Lung (tissue), 12 donors: ENCODE data around the gene GNL3L. TPM values are rescaled to one million over a fixed set of nuclear protein-coding genes. Genes with fewer than 3 reads are reported as not detected.
"Not testable (repeated sequence)": the region's sequence is repeated elsewhere in the genome, so short reads cannot be mapped to it uniquely, and the experiment has no call there.

Experiments
- ATAC-seq: fragments of 200-7000 bp; cut with Tn5 transposase; one replicate; pipeline ENCODE4 v1.9.1; 2020; ENCODE audit warnings: moderate number of reproducible peaks; ENCODE audit not compliant: insufficient read depth, low FRiP score
- DNase-seq, 3 donors: peaks; one replicate each; pipeline ENCODE4 v3.0.0-alpha.2; 2013 to 2017
- H3K27ac ChIP-seq, 2 donors: one replicate each; pipeline ENCODE4 v1.5.1; 2013; ENCODE audit warnings: mild to moderate bottlenecking in 2 of 2, moderate library complexity in 2 of 2, control low read depth in 1 of 2, inconsistent platforms in 1 of 2, low read depth in 1 of 2, low read length in 1 of 2
- H3K27me3 ChIP-seq, 3 donors: one replicate each; pipeline ENCODE4 v1.5.1; 2013; ENCODE audit warnings: low read length in 2 of 3; ENCODE audit not compliant: control insufficient read depth in 3 of 3, insufficient read depth in 3 of 3
- H3K36me3 ChIP-seq, 4 donors: one replicate each; pipeline ENCODE4 v1.5.1; 2013; ENCODE audit warnings: low read length in 4 of 4, mild to moderate bottlenecking in 1 of 4, moderate library complexity in 1 of 4; ENCODE audit not compliant: control insufficient read depth in 4 of 4, insufficient read depth in 4 of 4
- H3K4me1 ChIP-seq, 5 donors: one replicate each; pipeline ENCODE4 v1.5.1; 2013; ENCODE audit warnings: low read length in 5 of 5, mild to moderate bottlenecking in 2 of 5, moderate library complexity in 1 of 5; ENCODE audit not compliant: control insufficient read depth in 5 of 5, insufficient read depth in 5 of 5
- H3K4me3 ChIP-seq: one replicate; pipeline ENCODE4 v1.5.1; 2013; ENCODE audit warnings: mild to moderate bottlenecking, control low read depth, moderate library complexity
- H3K9ac ChIP-seq, 2 donors: one replicate each; pipeline ENCODE4 v1.5.1; 2013; ENCODE audit warnings: low read length in 2 of 2, control low read depth in 1 of 2; ENCODE audit not compliant: insufficient read depth in 1 of 2
- H3K9me3 ChIP-seq, 4 donors: one replicate each; pipeline ENCODE4 v1.5.1; 2013; ENCODE audit warnings: low read length in 3 of 4, mild to moderate bottlenecking in 1 of 4, moderate library complexity in 1 of 4; ENCODE audit not compliant: control insufficient read depth in 4 of 4, insufficient read depth in 3 of 4
- WGBS, 2 donors: extraction: QIAGEN DNeasy Blood & Tissue Kit; methylation state at CpG; one replicate each; pipeline ENCODE4 v1.1.7; 2013; 5-methylcytosine and 5-hydroxymethylcytosine counted together
- polyA plus RNA-seq, 2 donors: library from polyadenylated mRNA; stranded (reverse); fragments of 200-250 nt; gene quantifications; one replicate each; pipeline ENCODE4 v1.2.1, GENCODE V29; 2013
- total RNA-seq, 2 donors: library from RNA; depleted of rRNA in 1 of 2; stranded (reverse); fragments of >200 nt in 1 of 2; gene quantifications; one replicate each; pipeline ENCODE4 v1.2.1, GENCODE V29; 2014 to 2021
- TF ChIP-seq, protein P1 (sequence below): IDR thresholded peaks from 2 replicates; pipeline ENCODE4 v1.5.1; 2012; ENCODE audit warnings: mild to moderate bottlenecking; ENCODE audit errors: control extremely low read depth, extremely low read depth
- donor health status: control.
- donor health status: control.
- donor health status: Bipolar disorder and iron deficiency.
- donor health status: healthy.
- donor health status: DM: yes; HTN: yes; CAD: no.

GNL3L gene
- total and polyA plus RNA-seq, 4 donors: 4.0 to 42.9 (median 23.1) TPM

- H3K9me3 ChIP-seq: peaks cover 0 to 6% (median under 1%) of the 10 kb centered on the region in 4 donors
- H3K9ac ChIP-seq: no peak overlapping the region
- peaks cover 0 to 6% (median under 1%) of the 10 kb centered on the region in 4 donors for H3K36me3 ChIP-seq
- no peaks in the 10 kb centered on the region for H3K27me3 ChIP-seq
- TF ChIP-seq, protein P1, sequence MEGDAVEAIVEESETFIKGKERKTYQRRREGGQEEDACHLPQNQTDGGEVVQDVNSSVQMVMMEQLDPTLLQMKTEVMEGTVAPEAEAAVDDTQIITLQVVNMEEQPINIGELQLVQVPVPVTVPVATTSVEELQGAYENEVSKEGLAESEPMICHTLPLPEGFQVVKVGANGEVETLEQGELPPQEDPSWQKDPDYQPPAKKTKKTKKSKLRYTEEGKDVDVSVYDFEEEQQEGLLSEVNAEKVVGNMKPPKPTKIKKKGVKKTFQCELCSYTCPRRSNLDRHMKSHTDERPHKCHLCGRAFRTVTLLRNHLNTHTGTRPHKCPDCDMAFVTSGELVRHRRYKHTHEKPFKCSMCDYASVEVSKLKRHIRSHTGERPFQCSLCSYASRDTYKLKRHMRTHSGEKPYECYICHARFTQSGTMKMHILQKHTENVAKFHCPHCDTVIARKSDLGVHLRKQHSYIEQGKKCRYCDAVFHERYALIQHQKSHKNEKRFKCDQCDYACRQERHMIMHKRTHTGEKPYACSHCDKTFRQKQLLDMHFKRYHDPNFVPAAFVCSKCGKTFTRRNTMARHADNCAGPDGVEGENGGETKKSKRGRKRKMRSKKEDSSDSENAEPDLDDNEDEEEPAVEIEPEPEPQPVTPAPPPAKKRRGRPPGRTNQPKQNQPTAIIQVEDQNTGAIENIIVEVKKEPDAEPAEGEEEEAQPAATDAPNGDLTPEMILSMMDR: no peak
- H3K27ac ChIP-seq: no peak overlapping the region
- WGBS, 2 donors: 83 to 92% methylated on average over 4 of the region's 4 CpGs
- ATAC-seq: no peak
- H3K4me3 ChIP-seq: no peak overlapping the region
- no peak for DNase-seq
- H3K4me1 ChIP-seq: peaks cover 0 to 13% (median 4%) of the 10 kb centered on the region in 5 donors
Observed at GRCh38 chrX:54534271-54534670, 4.3 kb downstream of the GNL3L start.

- Histone ChIP-seq H3K4me1 (no peaks in the 10 kb centered on the region), H3K9ac (no peak overlapping the region), H3K27me3 (no peaks in the 10 kb centered on the region), H3K9me3 (peaks cover 0 to 3% (median 0%) of the 10 kb centered on the region in 4 donors), H3K4me3 (no peak overlapping the region), H3K36me3 (peaks cover 4 to 23% (median 10%) of the 10 kb centered on the region in 4 donors), H3K27ac (peak overlapping the region in 1 of 2 donors; percentile 62)
- TF ChIP-seq, protein P1: no peak
- ATAC-seq (no peak), DNase-seq (peak in 1 of 3 donors; percentile 1)
- 83 to 95% methylated on average over 3 to 4 of the region's 4 CpGs for WGBS, 2 donors
Observed at GRCh38 chrX:54540289-54540688, 10.3 kb downstream of the GNL3L start.

GRCh38 chrX:54542239-54542638 lies 12.2 kb downstream of the GNL3L start:
- H3K27ac ChIP-seq, H3K9ac ChIP-seq, ATAC-seq, H3K4me1 ChIP-seq, DNase-seq, H3K4me3 ChIP-seq, H3K9me3 ChIP-seq, H3K27me3 ChIP-seq: not testable (repeated sequence)
- peaks cover 4 to 28% (median 12%) of the 10 kb centered on the region in 4 donors for H3K36me3 ChIP-seq
- WGBS, 2 donors: 96% methylated on average over 2 to 3 of the region's 4 CpGs

DNA sequence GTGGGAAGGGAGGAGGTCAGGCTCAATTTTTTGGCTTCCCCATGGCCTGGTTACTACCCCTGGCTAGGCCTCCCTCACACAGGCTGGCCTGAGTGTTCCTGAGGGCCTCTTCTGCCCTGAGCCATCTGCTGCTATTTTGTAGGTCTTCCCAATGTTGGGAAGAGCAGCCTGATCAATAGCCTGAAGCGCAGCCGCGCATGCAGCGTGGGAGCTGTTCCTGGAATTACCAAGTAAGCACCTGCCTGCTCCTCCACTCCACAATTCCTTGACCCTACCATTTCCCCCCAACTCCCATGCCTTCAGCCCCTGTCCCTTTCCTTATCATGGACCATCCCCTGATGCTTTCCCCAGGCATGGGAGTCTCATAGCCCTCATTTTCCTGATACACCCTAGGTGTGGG lies 20.8 kb downstream of the GNL3L start:
- DNase-seq: no peak
- Histone ChIP-seq H3K27me3 (no peaks in the 10 kb centered on the region), H3K27ac (no peak overlapping the region), H3K9me3 (no peaks in the 10 kb centered on the region), H3K4me3 (no peak overlapping the region), H3K4me1 (no peaks in the 10 kb centered on the region), H3K36me3 (peaks cover 0 to 35% (median 20%) of the 10 kb centered on the region in 4 donors), H3K9ac (no peak overlapping the region)
- ATAC-seq: no peak
- 90 to 96% methylated on average over 2 to 4 of the region's 4 CpGs for WGBS, 2 donors
- TF ChIP-seq, protein P1: no peak
